Panc1 (cell line): ENCODE results near the gene GPBAR1. TPM values are rescaled to one million over a fixed set of nuclear protein-coding genes. Genes with fewer than 3 reads are reported as not detected.

ENCODE experiments used
- ATAC-seq: fragments of 200-7000 bp; cut with Tn5 transposase; 2 replicates; pipeline ENCODE4 v1.9.1; 2020; ENCODE audit warnings: mild to moderate bottlenecking, moderate library complexity
- BruUV-seq: library from RNA; stranded (reverse); fragments of 400-500 nt; replicated peaks from 2 replicates; lab custom pipeline; 2021; lab: Mats Ljungman, UMichigan
- CTCF ChIA-PET: fragments of 300-600 bp; sonication (Branson Sonifier 250); formaldehyde crosslinking; loops from one replicate; lab custom pipeline; 2022; ENCODE audit warnings: antibody characterized with exemption; lab: Charles Lee
- POLR2A ChIA-PET: fragments of 300-600 bp; sonication (Branson Sonifier 250); formaldehyde crosslinking; loops from one replicate; lab custom pipeline; 2022; ENCODE audit warnings: antibody characterized with exemption; lab: Charles Lee
- DNase-seq: peaks from one replicate; pipeline ENCODE4 v3.0.0-alpha.2; 2010; ENCODE audit warnings: low read depth, low spot score
- H3K27ac ChIP-seq: 2 replicates; pipeline ENCODE4 v1.5.1; 2011; ENCODE audit warnings: mild to moderate bottlenecking, low read length, inconsistent platforms
- H3K27me3 ChIP-seq: fragments of 200-500 bp; sonication (Bioruptor generic); 2 replicates; pipeline ENCODE4 v1.6.0; 2014; ENCODE audit warnings: low read length, inconsistent platforms; ENCODE audit not compliant: control insufficient read depth, insufficient read depth
- H3K36me3 ChIP-seq: fragments of 200-500 bp; sonication (Bioruptor generic); 2 replicates; pipeline ENCODE4 v1.5.1; 2014; ENCODE audit warnings: inconsistent platforms, mild to moderate bottlenecking, low read length, moderate library complexity; ENCODE audit not compliant: control insufficient read depth, insufficient read depth
- H3K4me1 ChIP-seq: 2 replicates; pipeline ENCODE4 v1.5.1; 2011; ENCODE audit warnings: inconsistent platforms, mild to moderate bottlenecking, low read length, moderate library complexity; ENCODE audit not compliant: control insufficient read depth, insufficient read depth
- H3K4me3 ChIP-seq, 2 experiments: 2 replicates each; pipeline ENCODE4 v1.5.1; 2011 to 2012; ENCODE audit warnings: low read depth in 2 of 2, low read length in 2 of 2, mild to moderate bottlenecking in 2 of 2, inconsistent platforms in 1 of 2, moderate library complexity in 1 of 2
- H3K9me3 ChIP-seq: fragments of 200-500 bp; sonication (Bioruptor generic); 2 replicates; pipeline ENCODE4 v1.5.1; 2014; ENCODE audit warnings: low read depth, mild to moderate bottlenecking, inconsistent platforms, low read length, moderate library complexity; ENCODE audit not compliant: control insufficient read depth, insufficient read depth
- CTCF ChIP-seq: fragments of 450-650 bp; IDR thresholded peaks from 2 replicates; pipeline ENCODE4 v1.5.1; 2017; ENCODE audit warnings: mild to moderate bottlenecking
- POLR2AphosphoS5 ChIP-seq: IDR thresholded peaks from 2 replicates; pipeline ENCODE4 v1.6.1; 2012; ENCODE audit warnings: mild to moderate bottlenecking, low read depth, low read length, moderate library complexity
- REST ChIP-seq, 2 experiments: IDR thresholded peaks; 2 replicates each; pipeline ENCODE4 v1.6.1; 2011 to 2012; ENCODE audit warnings: low read depth in 2 of 2, control low read depth in 1 of 2, low read length in 1 of 2, mild to moderate bottlenecking in 1 of 2, moderate library complexity in 1 of 2; ENCODE audit not compliant: insufficient read depth in 1 of 2
- SIN3A ChIP-seq: IDR thresholded peaks from 2 replicates; pipeline ENCODE4 v1.6.1; 2012; ENCODE audit warnings: low read depth, mild to moderate bottlenecking, low read length, moderate library complexity, borderline replicate concordance; ENCODE audit not compliant: insufficient read depth
- TCF7L2 ChIP-seq: IDR thresholded peaks from 2 replicates; pipeline ENCODE4 v1.6.1; 2011; ENCODE audit warnings: mild to moderate bottlenecking, low read depth, low read length, inconsistent platforms
- in situ Hi-C: cut with HindIII; loops from 2 replicates; pipeline ENCODE4 v1.10.0; 2016; ENCODE audit warnings: low sequenced_read_pairs, low pct_unique_long_range_greater_than_20kb
- intact Hi-C: fragments of 100-400 bp; cut with micrococcal nuclease; formaldehyde crosslinking; loops from one replicate; pipeline ENCODE4 v1.10.0; 2022; ENCODE audit not compliant: unreplicated experiment
- total RNA-seq: library from RNA; stranded (reverse); gene quantifications from one replicate; pipeline ENCODE4 v1.2.1, GENCODE V29; 2021; ENCODE audit not compliant: unreplicated experiment

The GPBAR1 gene
- total RNA-seq, 1 experiment from 2014 or later, result 0.18 TPM

GRCh38 chr2:218252509-218253231 is 8.1 kb upstream of the GPBAR1 start:
- CTCF ChIA-PET, result no interaction called here
- Histone ChIP-seq H3K4me1 (no peaks in the 10 kb centered on the region), H3K36me3 (peaks cover 37% of the 10 kb centered on the region), H3K27me3 (no peaks in the 10 kb centered on the region), H3K9me3 (no peaks in the 10 kb centered on the region), H3K27ac (no peak overlapping the region), H3K4me3 (no peak overlapping the region)
- intact Hi-C loops (no loop called here), in situ Hi-C loops (no loop called here)
- POLR2A ChIA-PET, result no interaction called here
- BruUV-seq, result no TSS peak
- DNase-seq (no peak), ATAC-seq (no peak)
- no peak for TF ChIP-seq SIN3A
- no peak for TF ChIP-seq REST (IDR thresholded peaks at IDR 0.05; ENCODE audit: insufficient read depth in 1 of 2, low read depth in 2 of 2, low read length in 1 of 2)
- TF ChIP-seq POLR2AphosphoS5, result no peak
- no peak for TF ChIP-seq CTCF
- TF ChIP-seq TCF7L2, result no peak

- Histone ChIP-seq H3K27ac (no peak overlapping the region), H3K9me3 (no peaks in the 10 kb centered on the region), H3K36me3 (peaks cover 33% of the 10 kb centered on the region), H3K4me3 (no peak overlapping the region), H3K4me1 (no peaks in the 10 kb centered on the region), H3K27me3 (no peaks in the 10 kb centered on the region)
- CTCF ChIA-PET, result no interaction called here
- ATAC-seq (no peak), DNase-seq (no peak)
- POLR2A ChIA-PET, result no interaction called here
- in situ Hi-C loops, result no loop called here
- intact Hi-C loops, result no loop called here
- no TSS peak for BruUV-seq
- TF ChIP-seq REST (IDR thresholded peaks at IDR 0.05; ENCODE audit: insufficient read depth in 1 of 2, low read depth in 2 of 2, low read length in 1 of 2) (no peak), POLR2AphosphoS5 (no peak), SIN3A (no peak), CTCF (no peak), TCF7L2 (no peak)
Measured at GRCh38 chr2:218253232-218253625, 7.6 kb upstream of the GPBAR1 start.
